22Rv1 (cell line): ENCODE results near the gene SLC35E3.

Experiments
- CTCF ChIP-seq: fragments of 450-650 bp; IDR thresholded peaks from 2 replicates; pipeline ENCODE4 v1.5.1; 2017; ENCODE audit warnings: mild to moderate bottlenecking
- ZFX ChIP-seq: fragments of 450-650 bp; IDR thresholded peaks from 2 replicates; pipeline ENCODE4 v1.6.1; 2017; ENCODE audit warnings: antibody characterized with exemption, borderline replicate concordance

GRCh38 chr12:68750506-68750905 is 4.5 kb downstream of the SLC35E3 start:
- TF ChIP-seq CTCF (no peak), ZFX (no peak)
